ENCODE results near the gene TRIP12.

- no peak for TF ChIP-seq CTCF (IDR thresholded peaks at IDR 0.05)
- no peak for TF ChIP-seq POLR2A (IDR thresholded peaks at IDR 0.05)
These were observed 106.0 kb downstream of the TRIP12 start for GRCh38 chr2:229815858-229816257.
